CD4-positive, alpha-beta T cell treated with Interleukin-17A for 1 hour (primary cell): ENCODE data around the gene CEBPZ.
"Not testable (repeated sequence)": the region's sequence is repeated elsewhere in the genome, so short reads cannot be mapped to it uniquely, and the experiment has no call there.

Experiments
- DNase-seq: peaks from one replicate; pipeline ENCODE4 v3.0.0-alpha.2; 2020

Gene CEBPZ

GRCh38 chr2:37231241-37232130, at the start of gene CEBPZ, which contains the start of gene NDUFAF7:
CEBPZ (minus strand) TSS chr2:37231596; CDS start chr2:37231567, 29 bp downstream.
NDUFAF7 (plus strand) TSS chr2:37231658; CDS start chr2:37231706, 48 bp downstream.
- peak; percentile 89 for DNase-seq

GRCh38 chr2:37276291-37276690, 44.9 kb upstream of the CEBPZ start:
- DNase-seq: no peak

DNA sequence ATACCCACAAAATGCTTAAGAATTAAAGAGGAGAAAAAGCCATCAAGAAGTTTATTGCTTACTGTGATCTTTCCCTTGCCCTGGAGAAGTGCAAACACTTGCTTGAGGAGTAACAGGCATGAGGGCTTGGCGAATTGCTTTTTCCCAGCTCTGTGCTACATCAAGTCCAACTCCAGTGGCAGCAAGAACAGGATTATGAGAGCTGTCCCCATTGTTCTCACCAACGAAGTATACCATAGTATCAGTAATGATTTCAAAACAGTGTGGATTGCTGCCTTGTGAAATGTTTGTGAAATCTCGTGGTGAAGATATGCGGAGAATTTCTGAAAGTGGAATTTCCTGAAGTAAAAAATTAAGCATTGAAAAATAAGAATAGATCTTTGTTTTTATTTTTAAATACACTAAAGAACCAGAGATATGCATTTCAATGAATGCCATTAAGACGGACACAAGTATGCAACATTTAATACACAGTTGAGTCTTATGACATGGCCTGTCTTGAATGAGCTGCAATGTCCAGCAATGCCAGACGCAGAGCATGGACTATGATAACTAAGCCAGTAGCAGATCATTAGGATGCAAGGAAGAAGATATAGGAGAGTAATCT, 43.1 kb upstream of the CEBPZ start:
- DNase-seq: no peak

DNA sequence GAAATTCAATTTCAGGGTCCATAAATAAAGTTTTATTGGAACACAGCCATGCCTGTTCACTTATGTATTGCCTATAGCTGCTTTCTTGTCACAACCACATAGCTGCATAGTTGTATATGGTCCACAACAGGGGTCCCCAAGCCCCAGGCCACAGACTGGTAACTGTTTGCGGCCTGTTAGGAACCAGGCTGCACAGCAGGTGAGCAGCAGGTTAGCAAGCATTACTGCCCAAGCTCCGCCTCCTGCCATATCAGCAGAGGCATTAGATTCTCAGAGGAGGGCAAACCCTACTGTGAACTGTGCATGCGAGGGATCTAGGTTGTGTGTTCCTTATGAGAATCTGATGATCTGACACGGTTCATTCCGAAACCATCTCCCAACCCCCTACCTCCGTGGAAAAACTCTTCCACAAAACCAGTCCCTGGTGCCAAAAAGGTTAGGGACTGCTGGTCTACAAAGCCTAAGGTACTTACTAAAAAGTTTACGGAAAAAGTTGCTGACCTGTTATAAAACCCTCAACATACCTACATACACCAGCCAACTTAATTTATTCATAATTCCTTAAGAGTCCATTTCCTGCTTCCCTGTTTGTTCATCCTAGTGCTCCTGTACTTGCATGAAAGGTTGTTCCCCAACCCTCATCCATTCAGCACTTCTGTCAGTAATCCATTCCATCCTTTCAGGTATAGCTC, 40.1 kb upstream of the CEBPZ start:
- no peak for DNase-seq

DNA sequence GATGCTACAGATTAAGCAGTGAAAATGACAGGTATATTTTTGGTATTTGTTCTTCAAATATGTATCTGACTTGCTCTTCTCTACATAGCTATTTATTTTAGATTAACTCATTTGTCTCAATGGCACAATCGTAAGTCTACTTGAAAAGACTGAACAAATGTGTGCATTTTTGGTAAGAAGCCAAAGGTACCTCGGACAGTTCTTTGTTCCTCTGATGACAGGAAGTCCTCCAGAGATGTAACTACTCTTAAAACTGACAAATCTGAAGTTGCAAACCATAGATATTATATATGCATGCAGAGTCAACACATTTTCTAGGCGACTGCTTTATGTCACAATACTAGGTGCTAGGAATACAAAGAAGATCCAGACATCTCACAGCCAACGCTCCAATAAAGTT, 36.7 kb upstream of the CEBPZ start:
- no peak for DNase-seq

DNA sequence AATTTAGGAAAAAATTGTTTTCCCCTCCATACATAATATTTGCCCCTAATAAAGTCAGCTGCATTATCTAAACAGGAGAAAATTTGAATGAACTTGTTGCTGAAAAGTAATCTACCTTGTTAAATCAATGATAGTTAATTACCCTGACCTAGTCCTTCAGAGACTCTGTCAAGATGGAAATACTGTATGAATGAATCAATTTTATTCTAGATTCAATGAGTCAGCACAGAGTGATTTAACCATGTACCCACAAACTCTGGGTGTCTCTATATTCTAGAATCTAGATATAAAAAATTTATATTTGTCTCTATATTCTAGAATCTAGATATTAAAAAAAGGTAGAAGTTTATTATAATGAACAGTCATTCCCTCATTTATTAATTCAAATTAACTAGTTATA, 36.3 kb upstream of the CEBPZ start:
- DNase-seq: no peak

DNA sequence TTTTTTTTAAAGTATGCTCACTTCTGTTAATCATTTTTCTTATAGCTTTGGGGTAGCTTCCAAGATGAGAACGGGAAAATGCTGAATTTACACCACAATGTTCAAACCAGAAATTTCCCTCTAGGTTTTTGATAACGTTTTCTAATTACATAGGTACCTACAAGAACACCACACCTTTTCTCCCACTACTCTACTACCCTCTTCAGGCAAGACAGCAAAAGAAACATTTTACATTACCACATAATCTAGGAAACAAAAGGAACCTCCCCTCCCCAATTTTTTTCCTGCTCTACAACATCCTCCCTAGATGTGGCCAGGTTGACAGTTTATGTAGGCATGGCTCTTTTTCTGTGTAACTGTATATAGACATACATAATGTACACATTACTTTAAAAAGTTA, 32.4 kb upstream of the CEBPZ start:
- no peak for DNase-seq

DNA sequence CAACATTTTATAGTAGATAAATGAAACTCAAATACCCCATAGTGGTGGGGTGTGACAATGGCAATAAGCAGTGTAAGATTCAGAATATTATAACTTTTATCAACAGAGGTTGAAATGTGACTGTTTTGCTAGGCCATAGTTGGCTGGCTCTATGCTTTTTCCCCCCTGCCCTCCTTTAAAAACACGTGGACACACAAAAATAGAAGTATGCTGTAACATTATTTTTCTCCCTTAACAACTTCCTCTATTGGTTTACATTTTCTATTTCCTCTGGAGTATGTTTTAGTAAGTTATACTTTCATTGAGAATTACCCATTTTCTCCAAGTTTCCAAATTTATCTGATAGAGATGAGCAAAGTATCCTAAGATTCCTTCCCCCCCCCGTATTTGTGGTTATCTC, 31.1 kb upstream of the CEBPZ start:
- DNase-seq: no peak

GRCh38 chr2:37250869-37251740, 19.7 kb upstream of the CEBPZ start:
- DNase-seq: no peak

- DNase-seq: no peak
These were observed 14.8 kb upstream of the CEBPZ start for GRCh38 chr2:37246205-37246604.

GRCh38 chr2:37244755-37245154, 13.4 kb upstream of the CEBPZ start:
- no peak for DNase-seq

GRCh38 chr2:37244017-37244416, 12.6 kb upstream of the CEBPZ start:
- peak; percentile 29 for DNase-seq

DNA sequence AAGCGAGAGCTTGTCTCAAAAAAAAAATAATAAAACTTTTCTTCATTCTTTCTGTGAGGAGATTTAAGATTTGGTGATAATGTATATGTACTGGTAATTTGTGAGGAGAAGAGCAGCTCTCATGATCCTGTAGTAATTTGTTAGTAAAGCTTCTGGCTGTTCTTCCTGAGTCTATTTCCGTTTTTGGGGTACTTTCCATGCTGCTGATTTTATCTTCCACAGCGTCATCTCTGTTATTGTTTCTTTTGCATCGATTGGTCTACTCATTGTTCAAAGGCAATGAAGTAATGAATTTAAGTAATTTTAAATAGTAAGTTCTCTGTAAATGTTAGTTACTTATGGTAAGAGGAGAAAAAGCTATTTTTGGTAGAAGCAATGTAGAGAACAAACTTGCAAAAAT, 12.0 kb upstream of the CEBPZ start:
- DNase-seq: peak; percentile 63

DNA sequence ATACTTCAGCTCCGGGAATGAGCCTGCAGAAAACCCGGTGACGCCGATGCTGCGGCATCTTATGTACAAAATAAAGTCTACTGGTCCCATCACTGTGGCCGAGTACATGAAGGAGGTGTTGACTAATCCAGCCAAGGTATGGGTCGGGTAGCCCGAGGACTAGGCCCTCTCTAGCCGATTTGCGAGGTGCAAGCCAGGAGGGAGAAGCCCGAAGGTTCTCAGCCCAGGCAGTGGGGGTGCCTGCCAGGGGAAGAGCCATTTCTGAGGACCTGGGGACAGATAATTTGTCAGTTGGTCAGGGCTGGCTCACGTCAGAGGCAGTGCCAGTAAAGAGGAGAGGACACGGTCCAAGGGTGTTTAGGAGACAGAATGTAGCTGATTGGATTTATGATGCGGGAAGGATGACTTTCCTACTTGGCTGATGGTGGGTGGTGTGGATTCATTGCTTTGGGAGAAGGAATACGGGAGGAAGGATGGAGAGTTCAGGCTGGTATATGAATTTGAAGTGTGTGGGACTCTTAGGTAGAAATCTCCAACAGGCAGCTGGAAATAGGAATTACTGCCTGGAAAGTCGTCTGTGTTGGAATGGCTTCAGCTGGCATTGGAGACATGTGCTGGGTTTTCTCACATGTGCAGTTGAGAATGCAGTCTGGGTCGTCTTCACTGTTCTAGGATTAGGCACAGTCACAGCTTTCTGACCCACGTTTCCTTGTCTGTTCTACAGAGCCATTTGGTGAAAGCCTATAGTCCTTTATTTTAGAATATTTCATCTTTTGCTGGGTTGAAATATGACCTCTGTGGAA, 936 bp upstream of the CEBPZ start:
- DNase-seq: no peak

DNA sequence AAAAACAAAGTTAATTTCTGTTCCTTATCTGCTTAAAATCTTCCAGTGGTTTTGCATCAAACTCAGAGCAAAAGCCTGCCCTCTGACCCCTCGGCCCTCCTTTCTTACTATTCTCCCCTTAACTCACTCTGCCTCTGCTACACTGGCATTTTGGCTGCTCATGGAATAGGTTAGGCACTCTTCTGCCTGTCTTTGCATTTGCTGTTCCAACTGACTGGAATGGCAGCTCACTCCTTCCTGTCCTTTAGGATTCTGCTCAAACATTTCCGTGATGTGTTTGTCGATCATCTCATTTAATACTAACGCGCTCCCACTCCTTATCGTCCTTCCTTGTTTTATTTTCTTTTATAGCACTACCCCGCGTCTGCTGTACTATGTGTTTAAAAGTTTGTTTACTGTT, 815 bp downstream of the CEBPZ start:
- peak; percentile 8 for DNase-seq

DNA sequence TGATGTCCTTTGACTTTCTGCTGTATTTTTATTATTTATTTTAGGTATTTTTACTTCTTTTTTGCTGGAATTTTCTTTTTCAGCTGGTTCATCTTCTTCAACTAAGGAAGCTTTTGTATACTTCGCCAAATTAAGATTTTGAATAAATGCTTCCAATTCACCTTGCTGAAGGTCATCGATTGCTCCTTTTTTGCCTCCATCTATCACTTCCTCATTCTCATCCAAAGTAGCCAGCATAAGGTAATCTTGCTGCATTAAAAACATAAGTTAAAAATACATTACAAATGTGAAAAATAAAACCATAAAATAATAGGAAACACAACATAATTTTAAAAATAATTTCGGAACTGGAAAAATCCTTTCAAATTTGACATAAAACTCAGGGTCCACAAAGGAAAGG, 2.6 kb downstream of the CEBPZ start:
- no peak for DNase-seq

GRCh38 chr2:37226863-37227262, 4.5 kb downstream of the CEBPZ start:
- DNase-seq: no peak

- DNase-seq: not testable (repeated sequence)
These were observed 6.3 kb downstream of the CEBPZ start for GRCh38 chr2:37225129-37225528.

DNA sequence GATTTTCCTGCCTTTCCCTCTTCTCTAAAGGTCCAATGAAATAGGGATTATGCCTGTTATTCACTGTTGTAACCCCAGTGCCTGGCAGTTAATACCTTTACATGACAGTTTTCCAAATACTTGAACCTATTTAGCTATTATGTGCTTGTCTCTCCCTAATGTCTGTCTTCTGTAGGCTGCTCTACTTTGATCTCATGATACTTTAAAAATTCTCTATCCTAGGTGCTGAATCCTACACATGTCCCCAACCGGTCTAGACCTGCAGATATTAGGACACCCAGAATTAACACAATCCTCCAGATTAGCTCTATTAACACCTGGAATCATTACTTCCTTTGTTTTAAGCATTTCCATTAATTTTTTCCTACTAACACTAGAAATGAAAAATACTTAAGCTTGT, 7.3 kb downstream of the CEBPZ start:
- no peak for DNase-seq

DNA sequence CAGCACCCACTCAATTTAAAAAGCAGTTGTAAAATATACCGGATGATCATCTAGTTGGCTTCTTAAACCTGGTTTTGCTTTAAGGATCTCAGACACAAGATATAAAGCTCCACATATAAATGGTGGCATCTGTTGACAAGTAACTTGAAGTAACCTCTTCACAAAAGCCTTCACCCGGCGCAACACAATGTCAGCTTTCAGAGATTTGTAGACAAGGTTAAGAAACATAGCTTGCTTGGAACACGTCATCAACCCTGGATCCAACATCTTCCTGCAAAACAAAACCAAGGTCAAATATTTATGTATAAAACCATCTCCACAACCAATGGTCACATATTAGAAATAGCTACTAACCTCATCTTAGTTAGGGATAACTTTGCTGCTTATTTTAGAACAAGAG, 8.3 kb downstream of the CEBPZ start:
- DNase-seq: no peak

- no peak for DNase-seq
These were observed 12.3 kb downstream of the CEBPZ start for GRCh38 chr2:37219046-37219445.

DNA sequence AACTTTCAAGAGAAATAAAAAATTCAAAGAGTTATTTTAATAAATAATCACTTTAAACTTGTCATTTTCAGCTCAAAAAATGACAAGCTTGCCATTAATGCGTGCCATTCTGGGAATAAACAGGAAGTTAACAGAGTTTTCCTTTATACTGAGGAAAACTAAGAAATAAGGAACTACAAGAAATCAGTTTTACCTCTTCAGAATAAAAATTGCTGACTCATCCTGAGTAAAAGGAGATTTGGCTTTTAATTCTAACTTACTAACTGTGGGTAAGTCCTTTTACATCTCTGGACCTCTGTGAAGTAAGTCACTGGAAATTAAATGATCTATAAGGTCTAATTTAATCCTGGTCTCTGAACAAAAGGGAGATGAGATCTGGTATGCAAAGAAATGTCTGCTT, 16.1 kb downstream of the CEBPZ start:
- no peak for DNase-seq
